CD1c-positive myeloid dendritic cell (primary cell): ENCODE data around the gene NEO1.

Source experiments
- DNase-seq: peaks from one replicate; pipeline ENCODE4 v3.0.0-alpha.2; 2016; ENCODE audit errors: extremely low spot score

The NEO1 gene

DNA sequence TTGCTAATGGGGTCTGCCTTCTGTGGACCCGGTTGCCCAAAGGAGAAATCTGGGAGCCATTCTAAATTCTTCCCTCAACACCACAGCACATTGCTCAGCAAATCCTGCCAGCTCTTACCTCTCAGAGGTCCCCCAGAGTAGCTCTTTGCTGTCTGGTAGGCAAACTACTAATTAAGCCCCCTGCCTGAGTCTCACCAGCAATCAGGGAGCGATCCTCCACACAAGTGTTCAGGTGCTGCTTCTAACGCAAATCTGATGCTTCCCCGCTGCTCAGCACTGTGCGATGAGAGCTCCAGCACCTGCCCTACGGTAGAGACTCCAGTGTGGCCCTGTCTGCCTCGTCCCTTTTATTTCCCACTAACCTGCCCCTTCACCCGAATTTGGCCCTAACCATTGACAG, 256.0 kb downstream of the NEO1 start:
- no peak for DNase-seq

DNA sequence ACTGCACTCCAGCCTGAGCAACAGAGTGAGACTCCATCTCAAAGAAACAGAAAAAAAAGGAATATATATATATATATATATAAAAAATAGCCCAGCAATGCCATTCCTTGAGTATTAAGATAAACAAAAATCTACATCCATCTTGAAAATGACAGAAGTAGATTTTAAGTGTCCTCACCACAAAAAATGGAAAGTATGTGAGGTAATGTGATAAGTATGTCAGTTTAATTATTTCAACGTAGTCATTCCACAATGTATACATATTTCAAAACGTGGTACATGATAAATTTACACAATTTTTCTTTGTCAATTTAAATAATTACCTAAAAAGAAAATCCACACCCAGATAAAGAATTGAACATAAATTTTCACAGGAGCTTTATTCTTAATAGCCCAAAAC, 261.6 kb downstream of the NEO1 start:
- DNase-seq = no peak

DNA sequence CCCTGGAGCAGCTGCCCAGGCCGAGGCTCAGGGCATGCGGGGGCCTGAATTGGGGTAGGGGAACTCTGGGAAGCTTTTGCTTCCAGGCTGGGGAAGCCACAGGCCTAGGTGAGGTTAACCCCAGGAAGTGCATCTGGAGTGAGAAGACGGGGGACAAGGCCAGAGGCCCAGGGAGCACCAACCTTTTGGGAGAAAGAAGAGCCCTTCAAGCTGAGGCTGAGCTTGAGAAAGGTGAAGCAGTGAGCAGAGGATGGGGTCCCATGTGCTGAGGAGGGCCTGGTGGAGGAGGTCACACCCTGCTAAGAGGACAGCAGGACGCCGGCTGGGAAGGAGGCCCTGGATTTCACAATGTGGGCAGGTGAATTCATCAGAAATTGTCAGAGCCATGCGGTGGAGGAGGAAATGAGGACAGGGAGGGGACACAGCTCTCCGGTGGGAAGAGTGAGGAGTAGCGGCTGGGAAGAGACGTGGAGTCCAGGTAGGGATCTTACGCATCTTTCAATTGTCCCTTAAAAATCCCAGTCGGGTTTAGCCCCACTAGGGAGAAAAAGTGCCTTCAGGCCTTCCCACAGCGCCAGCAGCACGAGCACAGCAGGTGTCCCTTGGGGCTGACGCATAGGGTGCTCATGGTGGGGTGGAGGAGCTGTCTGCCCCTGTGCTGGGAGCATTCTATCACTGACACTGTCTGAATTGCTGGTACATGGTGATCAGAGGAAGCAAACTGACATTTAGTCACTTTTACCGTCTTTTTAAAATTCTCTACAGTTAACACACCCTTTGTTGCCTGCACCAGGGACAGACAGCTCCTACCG, 265.6 kb downstream of the NEO1 start:
- DNase-seq = no peak

DNA sequence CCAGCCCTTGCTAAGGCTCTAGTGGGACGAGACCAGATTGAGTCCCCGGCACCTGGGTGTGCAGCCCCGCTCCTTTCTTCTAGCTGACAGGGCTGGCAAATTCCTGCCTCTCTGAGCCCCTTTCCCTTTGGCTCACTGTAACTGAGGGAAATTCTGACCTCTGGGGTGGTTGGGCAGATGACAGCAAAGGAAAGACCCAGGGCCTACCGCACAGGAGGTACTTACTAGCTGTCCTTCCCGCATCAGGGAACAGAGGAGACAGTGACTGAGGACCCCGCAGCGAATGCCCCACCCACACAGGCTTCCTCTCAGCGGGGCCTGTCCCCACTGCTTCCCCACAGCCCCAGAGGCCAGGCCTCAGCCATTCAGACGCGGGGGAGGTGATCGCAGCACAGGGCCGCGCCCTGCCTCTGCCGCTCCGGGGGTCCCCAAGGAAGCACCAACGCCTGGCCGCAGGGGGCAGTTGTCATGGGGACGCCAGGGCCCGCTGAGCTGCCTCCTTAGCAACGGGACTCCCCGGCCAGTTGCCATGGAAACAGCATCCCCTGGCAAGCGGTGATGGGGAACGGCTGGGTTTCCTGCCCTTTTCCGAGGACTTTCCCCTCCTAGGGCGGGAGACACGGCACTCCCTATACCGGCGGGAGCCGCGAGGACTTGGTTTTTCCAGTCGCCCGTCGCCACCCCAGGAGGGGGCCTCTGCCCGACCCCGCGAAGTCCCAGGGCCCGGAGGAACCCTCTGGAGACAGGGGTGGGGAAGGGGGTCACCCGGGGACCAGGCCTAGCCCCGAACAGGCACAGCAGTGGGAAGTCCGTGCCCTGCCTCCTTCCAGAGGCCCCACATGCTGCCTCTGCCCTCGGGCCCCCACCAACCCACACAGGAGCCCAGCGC, 266.4 kb downstream of the NEO1 start:
- DNase-seq = no peak

DNA sequence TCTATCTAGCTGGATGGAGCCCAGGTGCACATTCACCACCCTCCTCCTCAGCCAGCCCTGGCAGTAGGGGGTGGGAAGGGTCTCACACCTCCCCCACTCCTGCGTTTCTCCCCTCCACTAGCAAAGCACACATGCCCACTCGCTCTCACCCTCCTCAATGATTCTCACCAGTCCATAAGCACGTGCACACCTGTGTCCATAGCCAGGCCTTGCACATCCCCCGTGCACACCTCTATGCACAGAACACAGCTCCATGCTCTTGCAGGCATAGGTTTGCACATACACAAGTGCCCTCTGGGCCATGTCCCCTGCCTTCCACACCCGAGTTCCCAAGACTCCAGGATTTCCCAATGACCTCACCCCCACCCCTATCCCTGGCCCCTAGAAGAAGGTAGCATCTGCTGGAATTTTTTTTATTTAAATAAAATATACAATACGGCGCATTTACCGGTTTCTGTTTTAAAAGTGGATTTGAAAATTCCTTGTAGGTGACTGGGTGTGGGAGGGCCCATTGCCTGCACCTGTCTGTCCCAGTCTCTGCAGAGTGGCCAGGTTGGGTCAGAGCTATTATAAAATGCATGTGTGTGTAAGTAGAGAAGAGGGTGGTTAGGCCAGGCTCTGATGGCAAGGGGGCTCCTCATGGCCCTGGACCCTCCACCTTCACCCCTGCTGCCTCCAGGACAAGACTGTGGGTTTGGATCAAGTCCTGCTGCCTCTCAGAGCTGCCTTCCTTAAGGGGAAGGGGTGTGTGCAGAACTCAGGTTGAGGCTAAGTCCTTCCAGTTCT, 267.4 kb downstream of the NEO1 start:
- DNase-seq = no peak

DNA sequence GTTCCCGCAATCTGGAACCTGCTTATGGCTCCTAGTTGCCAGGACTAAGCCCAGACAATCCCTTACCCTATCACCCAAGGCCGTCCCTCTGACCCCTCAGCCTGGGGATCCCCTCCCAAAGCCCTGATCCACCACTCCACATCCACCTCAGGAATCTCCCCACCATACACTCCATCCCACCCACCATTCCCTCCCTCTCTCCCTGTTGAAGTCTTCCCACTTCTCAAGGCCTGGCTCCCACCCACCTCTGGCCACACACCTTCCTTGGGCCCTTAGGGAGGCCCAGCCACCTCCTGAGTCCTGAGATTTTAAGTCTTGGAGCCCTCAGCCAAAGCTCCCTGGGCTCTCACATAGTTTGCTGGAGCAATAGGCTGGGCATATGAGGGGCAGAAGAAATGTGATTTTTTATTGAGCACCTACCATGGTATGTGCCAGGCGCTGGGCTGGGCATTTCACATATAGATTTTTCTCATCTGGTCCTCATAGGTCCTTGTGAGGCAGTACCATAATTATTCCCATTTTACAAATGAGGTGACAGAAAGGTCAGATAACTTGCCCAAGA, 268.4 kb downstream of the NEO1 start:
- DNase-seq = no peak

DNA sequence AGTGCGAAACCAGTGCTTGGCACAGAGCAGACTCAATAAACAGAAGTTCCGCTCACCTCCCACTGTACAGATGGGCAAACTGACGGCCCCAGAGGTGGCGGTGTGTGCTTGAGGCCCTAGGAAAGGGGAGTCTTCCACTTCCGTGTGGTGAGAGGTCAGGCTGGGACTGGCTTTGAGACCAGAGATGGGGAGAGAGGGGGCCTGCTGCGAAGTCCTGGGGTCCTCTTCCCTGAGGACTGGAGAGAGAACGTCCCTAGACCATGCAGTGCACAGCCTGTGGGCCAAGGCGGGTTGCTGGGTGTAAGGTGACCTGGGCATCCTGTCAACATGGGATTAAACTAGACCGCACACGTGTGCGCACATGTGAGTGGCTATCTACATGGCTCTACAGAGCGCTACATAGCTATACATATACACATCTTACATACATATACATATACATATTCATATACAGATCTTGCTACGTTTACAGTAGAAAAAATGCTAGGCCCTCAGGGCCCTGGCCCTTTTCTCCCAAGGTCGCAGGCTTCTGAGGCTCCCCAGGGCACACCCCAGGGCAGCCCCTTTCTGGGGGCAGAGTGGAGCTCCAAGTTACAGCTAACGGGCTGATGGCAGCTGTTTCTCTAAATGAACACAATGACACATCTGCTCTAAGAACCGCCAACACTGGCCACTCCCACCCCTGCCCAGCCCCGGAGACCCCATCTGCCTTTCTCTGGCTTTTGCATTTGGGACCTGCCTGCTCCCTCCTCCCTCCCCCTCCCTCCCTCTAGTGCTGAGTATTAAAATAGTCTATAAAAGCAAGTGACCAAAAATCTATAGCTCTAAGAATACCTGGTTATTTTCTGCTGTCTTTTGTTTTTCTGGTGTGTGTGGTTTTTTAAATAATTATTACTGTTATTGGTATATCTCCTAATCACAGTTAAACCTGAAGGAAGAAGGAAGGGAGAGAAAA, 269.5 kb downstream of the NEO1 start:
- DNase-seq = no peak

DNA sequence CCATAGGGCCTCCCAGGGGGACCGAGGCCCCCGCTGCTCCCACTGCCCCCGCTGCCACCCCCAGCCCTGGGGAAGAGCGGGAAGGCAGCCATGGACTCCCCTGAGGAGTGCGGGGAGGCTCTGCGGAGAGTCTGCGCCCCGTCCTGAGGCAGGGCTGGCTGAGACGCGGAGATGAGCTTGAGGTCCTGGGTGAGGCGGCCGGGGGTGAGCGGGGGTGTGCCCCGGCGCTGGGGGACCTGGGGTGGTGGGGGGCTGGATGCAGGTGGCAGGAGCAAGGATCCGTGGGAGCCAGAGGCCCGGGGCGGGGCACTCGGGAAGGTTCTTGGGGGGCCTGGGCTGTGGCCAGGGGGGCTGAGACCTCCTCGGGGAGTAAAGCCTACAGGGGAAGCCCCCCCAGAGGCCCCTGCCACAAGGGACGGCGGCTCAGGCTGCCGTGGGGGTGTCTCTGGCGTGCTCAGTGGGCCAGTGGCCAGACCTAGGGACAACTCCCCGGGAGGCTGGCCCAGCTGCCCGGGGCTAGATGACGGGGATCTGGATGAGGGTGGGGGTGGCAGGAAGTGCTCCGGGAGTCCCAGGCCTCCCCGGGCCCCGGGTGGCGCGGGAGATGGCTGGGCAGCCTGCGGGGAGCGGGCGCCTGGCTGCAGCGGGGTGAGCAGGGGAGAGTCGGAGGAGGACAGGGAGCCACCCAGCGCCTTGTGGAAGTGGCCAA, 270.6 kb downstream of the NEO1 start:
- no peak for DNase-seq

DNA sequence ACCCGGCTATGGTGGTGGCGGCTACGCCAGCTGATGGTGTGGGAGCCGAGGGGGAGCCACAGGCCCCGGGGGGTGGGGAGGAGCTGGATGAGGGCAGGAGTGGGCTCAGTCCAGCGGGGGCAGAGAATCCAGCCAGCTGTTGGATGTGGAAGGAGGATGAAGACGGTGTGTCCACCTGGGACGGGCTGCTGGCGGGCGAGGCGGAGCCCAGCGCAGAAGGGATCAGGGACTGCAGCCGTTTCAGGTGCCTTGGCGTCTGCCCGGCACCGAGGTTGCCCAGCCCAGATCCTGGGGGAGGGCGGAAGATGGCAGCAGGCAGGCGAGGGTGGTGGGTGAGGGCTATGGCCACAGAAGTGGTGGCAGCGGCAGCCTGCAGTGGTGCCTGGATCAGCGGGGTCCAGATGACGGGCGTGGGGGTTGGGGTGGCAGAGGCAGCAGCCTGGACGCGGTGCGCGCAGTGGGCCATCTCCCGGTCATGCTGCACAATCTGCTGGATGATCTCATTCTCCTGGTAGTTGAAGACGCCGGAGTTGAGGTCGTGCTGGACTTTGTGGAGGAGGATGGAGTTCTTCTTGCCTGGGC, 271.2 kb downstream of the NEO1 start:
- no peak for DNase-seq

DNA sequence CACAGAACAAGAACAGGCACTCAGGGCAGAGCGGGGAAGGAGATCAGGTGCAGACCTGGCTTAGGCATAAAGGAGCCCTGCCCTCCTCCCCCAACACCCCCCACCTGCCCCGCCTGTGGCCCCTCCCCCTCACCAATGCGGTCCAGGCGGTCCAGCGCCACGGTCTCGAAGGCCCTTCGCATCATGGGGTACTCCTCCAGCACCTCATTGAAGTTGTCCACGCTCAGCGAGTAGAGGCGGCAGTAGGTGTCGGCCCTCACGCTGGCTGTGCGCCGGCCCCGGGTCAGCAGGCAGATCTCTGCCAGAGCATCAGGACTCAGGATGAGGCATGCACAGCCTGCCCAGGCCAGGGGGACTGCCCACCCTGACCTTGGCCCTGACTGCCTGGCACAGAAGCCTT, 271.7 kb downstream of the NEO1 start:
- DNase-seq = no peak

DNA sequence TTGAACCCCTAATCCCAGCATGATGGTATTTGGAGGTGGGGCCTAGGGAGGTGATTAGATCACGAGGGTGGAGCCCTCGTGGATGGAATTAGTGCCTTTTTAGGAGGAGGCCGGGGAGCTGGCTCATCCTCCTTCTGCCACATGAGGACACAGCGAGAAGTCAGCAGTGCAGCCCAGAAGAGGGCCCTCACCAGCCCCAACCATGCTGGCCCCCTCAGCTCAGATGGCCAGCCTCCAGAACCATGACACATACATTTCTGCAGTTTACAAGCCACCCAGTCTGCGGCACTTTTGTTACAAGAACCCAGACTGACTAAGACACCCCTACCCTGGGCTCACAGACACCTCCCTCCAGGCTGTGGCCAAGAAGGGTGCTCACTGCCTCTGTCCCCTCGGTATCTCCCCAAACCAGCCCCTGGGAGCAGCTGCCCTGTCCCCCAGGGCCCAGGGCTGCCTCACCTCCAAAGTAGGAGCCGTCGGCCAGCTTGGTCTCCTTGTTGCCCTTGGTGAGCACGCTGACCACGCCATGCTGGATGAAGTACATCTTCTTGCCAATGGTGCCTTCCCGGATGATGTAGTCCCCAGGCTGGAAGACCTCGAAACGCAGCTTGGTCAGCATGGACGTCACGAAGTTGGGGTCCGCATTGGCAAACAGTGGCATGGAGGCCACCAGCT, 272.4 kb downstream of the NEO1 start:
- DNase-seq = no peak

DNA sequence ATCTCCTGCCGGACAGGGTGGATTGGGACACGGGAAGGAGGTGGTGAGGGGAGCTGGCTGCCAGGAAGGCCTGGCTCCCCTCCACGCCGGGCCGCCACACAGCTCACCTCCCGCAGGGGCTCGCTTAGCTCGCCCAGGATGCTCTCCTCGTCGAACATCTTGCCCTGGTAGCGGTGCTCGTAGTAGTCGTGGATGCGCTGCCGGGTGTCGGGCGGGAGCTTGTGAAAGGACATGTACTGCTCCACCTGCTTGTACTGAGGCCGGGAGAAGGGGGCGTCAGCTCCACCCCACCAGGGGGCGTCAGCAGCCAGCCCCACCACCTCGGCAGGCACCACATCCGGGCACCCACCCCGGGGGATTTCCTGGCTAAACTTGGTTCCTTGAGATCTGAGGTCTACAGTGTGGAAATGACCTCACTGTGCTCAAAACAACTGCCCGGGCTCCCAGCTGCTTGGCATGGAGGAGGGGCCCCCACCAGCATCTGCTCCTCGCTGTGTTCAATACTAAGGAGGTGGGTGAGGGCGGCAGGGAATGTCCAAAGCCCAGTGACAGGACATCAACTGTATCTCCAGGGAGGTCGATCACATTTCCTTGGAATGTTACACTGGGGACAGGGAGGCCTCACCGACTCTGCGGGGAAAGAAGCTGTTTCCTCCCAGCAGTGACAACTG, 273.1 kb downstream of the NEO1 start:
- DNase-seq = no peak

DNA sequence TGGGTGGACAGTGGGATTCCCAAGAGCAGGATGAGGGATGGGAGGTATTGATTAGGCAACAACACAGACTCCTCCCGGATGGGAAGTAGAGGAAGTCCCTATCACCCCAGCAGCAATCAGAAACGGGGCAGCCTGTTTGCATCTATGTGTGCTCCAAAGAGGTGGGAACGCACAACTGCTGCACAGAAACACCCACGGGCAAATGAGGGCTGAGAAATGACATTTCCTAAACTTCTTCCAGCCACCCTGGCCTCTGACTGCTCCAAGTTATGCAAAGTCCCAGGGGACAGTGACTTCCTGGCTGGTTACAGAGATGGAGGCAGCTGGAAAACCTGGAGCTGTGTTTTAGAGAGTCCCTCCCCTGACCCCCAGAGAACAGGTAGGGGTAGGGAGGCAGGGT, 273.9 kb downstream of the NEO1 start:
- no peak for DNase-seq

DNA sequence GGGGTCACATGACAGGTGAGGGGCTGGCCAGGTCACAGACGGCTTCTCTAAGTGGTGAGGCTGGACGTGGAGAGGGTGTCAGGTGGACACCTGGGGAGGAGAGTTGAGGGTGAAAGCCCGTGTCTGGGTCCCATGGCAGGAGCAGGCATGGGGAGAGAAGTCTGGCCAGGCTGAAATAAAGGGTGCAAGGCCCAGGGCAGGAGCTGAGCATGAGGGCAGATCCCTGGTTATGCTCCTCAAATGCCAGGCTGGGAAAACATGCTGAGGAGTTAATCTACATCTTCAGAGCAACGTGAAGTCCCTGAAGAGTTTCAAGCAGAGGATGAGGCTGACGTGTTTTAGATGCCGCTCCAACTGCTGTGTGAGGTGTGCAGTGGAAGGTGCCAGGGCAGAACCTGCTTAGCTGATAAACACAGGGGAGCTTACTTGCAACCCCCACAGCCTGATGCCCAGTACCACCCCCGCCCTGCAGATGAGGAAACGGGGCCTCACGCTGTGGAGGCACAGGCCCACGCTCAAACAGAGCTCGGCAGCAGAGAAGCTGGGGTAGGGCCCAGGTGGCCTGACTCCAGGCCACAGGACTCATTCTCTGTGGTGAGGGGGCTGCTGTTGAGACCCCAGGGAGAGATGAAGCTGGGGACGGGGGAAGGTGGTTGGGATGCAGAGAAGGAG, 276.0 kb downstream of the NEO1 start:
- DNase-seq = no peak

DNA sequence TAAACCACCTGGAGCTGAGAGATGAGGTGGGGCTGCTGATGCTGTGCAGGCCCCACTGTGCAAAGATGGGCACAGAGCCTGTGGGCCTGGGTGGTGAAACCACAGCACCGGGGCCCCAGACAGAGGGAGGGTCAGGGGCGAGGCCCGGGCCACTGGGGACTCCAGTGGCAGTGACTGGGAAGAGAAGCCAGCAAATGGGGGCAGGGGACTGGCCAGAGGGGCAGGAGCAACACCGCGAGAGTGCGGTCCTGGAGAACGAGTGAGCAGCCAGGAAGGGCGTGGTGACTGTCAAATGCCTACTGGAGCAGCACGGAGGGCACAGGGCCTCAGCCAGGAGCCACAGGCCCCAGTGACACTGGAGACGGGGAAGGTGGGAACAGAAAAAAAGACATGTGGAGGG, 276.7 kb downstream of the NEO1 start:
- no peak for DNase-seq

DNA sequence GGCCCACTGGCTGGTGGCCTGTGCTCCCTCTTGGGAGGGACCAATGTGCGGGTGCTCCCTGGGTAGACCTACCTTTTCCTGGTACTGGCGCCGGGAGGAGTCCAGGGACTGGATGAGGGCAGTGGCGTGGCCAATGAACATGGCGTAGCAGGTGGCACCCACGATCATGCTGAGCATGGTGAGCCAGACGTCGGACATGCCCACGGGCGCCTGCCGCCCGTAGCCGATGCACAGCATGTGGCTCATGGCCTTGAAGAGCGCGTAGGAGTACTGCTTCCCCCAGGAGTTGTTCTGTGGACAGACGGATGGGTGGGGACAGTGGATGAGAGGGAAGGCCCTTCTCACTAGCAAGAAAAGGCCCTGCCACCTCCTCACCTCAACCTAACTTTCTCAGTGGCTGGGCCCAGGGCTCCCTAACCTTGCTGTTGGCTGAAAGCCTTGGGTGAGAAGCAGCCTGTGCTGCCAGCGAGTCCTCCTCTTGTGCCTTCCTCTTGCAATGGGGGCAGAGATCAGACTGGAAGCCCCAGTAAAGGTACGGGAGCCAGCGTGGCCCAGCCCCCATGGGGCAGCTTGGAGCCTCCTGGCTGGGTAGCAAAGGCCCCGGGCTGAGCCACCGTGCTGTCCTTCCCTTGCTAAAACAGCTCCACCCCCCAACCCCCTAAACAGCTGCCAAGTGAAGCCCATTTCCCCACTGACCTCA, 277.4 kb downstream of the NEO1 start:
- DNase-seq = no peak
